HEK293 (cell line): ENCODE results near the gene SBF1.

Source experiments
- CTCF ChIA-PET: fragments of 350-600 bp; formaldehyde crosslinking; extraction: SDS; loops from one replicate; lab custom pipeline; 2021; ENCODE audit warnings: antibody characterized with exemption; lab: Yijun Ruan, JAX
- POLR2A ChIA-PET: fragments of 300-600 bp; formaldehyde crosslinking; extraction: SDS; loops from one replicate; lab custom pipeline; 2020; ENCODE audit warnings: antibody characterized with exemption, inconsistent platforms; lab: Yijun Ruan, JAX
- H3K27ac ChIP-seq: fragments of 200-500 bp; sonication (Bioruptor generic); 2 replicates; pipeline ENCODE4 v1.5.1; 2014; ENCODE audit warnings: low read depth, low read length, control low read depth, inconsistent platforms; ENCODE audit errors: extremely low read depth
- H3K36me3 ChIP-seq, 2 experiments: fragments of 200-500 bp in 1 of 2; sonication (Bioruptor generic) in 1 of 2; 1 replicate in 1 of 2; 2 replicates in 1 of 2; pipeline ENCODE4 v1.5.1; 2014 to 2017; ENCODE audit warnings: inconsistent platforms in 2 of 2, low read length in 2 of 2; ENCODE audit not compliant: control insufficient read depth in 2 of 2, insufficient read depth in 1 of 2
- H3K4me1 ChIP-seq: fragments of 200-500 bp; sonication (Bioruptor generic); 2 replicates; pipeline ENCODE4 v1.5.1; 2014; ENCODE audit warnings: mild to moderate bottlenecking, low read length, inconsistent platforms; ENCODE audit not compliant: control insufficient read depth, insufficient read depth
- H3K4me3 ChIP-seq: 2 replicates; pipeline ENCODE4 v1.5.1; 2011; ENCODE audit warnings: low read depth, mild to moderate bottlenecking, control low read depth, low read length, moderate library complexity
- H3K9me3 ChIP-seq: fragments of 200-500 bp; sonication (Bioruptor generic); 2 replicates; pipeline ENCODE4 v1.5.1; 2014; ENCODE audit warnings: low read depth, low read length, inconsistent platforms; ENCODE audit not compliant: control insufficient read depth, insufficient read depth
- EGR2 ChIP-seq: fragments of 450-650 bp; formaldehyde crosslinking; IDR thresholded peaks from 2 replicates; pipeline ENCODE4 v1.5.1; 2016; ENCODE audit warnings: low read depth, missing biosample characterization, missing genetic modification characterization
- IKZF3 ChIP-seq: fragments of 450-650 bp; IDR thresholded peaks from 2 replicates; pipeline ENCODE4 v1.5.0; 2018; ENCODE audit warnings: missing biosample characterization, mild to moderate bottlenecking, missing genetic modification characterization, moderate library complexity
- KLF8 ChIP-seq: fragments of 450-650 bp; formaldehyde crosslinking; IDR thresholded peaks from 2 replicates; pipeline ENCODE4 v1.5.1; 2016; ENCODE audit warnings: missing biosample characterization, missing genetic modification characterization
- MZF1 ChIP-seq: fragments of 450-650 bp; formaldehyde crosslinking; IDR thresholded peaks from 2 replicates; pipeline ENCODE4 v1.5.1; 2017; ENCODE audit warnings: missing biosample characterization, missing genetic modification characterization, borderline replicate concordance
- ZBTB21 ChIP-seq: fragments of 450-650 bp; formaldehyde crosslinking; IDR thresholded peaks from 2 replicates; pipeline ENCODE4 v1.5.1; 2017; ENCODE audit warnings: missing biosample characterization, missing genetic modification characterization
- ZBTB7A ChIP-seq: fragments of 450-650 bp; formaldehyde crosslinking; IDR thresholded peaks from 2 replicates; pipeline ENCODE4 v1.5.1; 2016; ENCODE audit warnings: low read depth, missing biosample characterization, missing genetic modification characterization
- ZBTB8A ChIP-seq: fragments of 450-650 bp; formaldehyde crosslinking; IDR thresholded peaks from 2 replicates; pipeline ENCODE4 v1.5.1; 2016; ENCODE audit warnings: missing biosample characterization, missing genetic modification characterization
- ZFHX2 ChIP-seq: fragments of 450-650 bp; formaldehyde crosslinking; conservative IDR thresholded peaks from 2 replicates; pipeline ENCODE4 v1.5.1; 2016; ENCODE audit warnings: missing biosample characterization, missing genetic modification characterization
- ZFP3 ChIP-seq: fragments of 450-650 bp; formaldehyde crosslinking; IDR thresholded peaks from 2 replicates; pipeline ENCODE4 v1.5.1; 2016; ENCODE audit warnings: low read depth, missing biosample characterization, missing genetic modification characterization
- ZNF133 ChIP-seq: fragments of 450-650 bp; formaldehyde crosslinking; IDR thresholded peaks from 2 replicates; pipeline ENCODE4 v1.5.1; 2016; ENCODE audit warnings: missing biosample characterization, missing genetic modification characterization
- ZNF175 ChIP-seq: fragments of 450-650 bp; formaldehyde crosslinking; IDR thresholded peaks from 2 replicates; pipeline ENCODE4 v1.5.1; 2016; ENCODE audit warnings: missing biosample characterization, missing genetic modification characterization
- ZNF214 ChIP-seq: fragments of 450-650 bp; formaldehyde crosslinking; IDR thresholded peaks from 2 replicates; pipeline ENCODE4 v1.5.1; 2017; ENCODE audit warnings: missing biosample characterization, mild to moderate bottlenecking, missing genetic modification characterization, borderline replicate concordance
- ZNF24 ChIP-seq: fragments of 450-650 bp; formaldehyde crosslinking; IDR thresholded peaks from 2 replicates; pipeline ENCODE4 v1.5.1; 2016; ENCODE audit warnings: missing biosample characterization, missing genetic modification characterization
- ZNF37A ChIP-seq: fragments of 450-650 bp; IDR thresholded peaks from 2 replicates; pipeline ENCODE4 v1.5.1; 2018; ENCODE audit warnings: missing biosample characterization, missing genetic modification characterization
- ZNF549 ChIP-seq: fragments of 450-650 bp; IDR thresholded peaks from 2 replicates; pipeline ENCODE4 v1.5.1; 2018; ENCODE audit warnings: missing biosample characterization, missing genetic modification characterization, mild to moderate bottlenecking, inconsistent platforms, moderate library complexity
- ZNF626 ChIP-seq: fragments of 450-650 bp; sonication (Bioruptor Pico); formaldehyde crosslinking; IDR thresholded peaks from 2 replicates; pipeline ENCODE4 v1.5.1; 2018; ENCODE audit warnings: missing biosample characterization, missing genetic modification characterization, inconsistent platforms
- ZNF654 ChIP-seq: fragments of 450-650 bp; formaldehyde crosslinking; IDR thresholded peaks from 2 replicates; pipeline ENCODE4 v1.5.1; 2016; ENCODE audit warnings: low read depth, missing biosample characterization, missing genetic modification characterization
- ZNF707 ChIP-seq: fragments of 450-650 bp; formaldehyde crosslinking; IDR thresholded peaks from 2 replicates; pipeline ENCODE4 v1.5.1; 2016; ENCODE audit warnings: missing biosample characterization, missing genetic modification characterization
- ZNF76 ChIP-seq: fragments of 450-650 bp; formaldehyde crosslinking; IDR thresholded peaks from 2 replicates; pipeline ENCODE4; 2016; ENCODE audit warnings: low read depth, missing biosample characterization, missing genetic modification characterization, borderline replicate concordance
- TF ChIP-seq, protein P1 (sequence below): fragments of 450-650 bp; formaldehyde crosslinking; IDR thresholded peaks from 2 replicates; pipeline ENCODE4 v1.5.1; 2016; ENCODE audit warnings: missing biosample characterization, missing genetic modification characterization
- TF ChIP-seq, protein P2 (sequence below): fragments of 450-650 bp; IDR thresholded peaks from 2 replicates; pipeline ENCODE4 v1.5.1; 2018; ENCODE audit warnings: missing biosample characterization, missing genetic modification characterization
- TF ChIP-seq, protein P3 (sequence below): fragments of 450-650 bp; formaldehyde crosslinking; IDR thresholded peaks from 2 replicates; pipeline ENCODE4 v1.5.1; 2016; ENCODE audit warnings: missing biosample characterization, missing genetic modification characterization, low read depth
- TF ChIP-seq, protein P4 (sequence below): fragments of 450-650 bp; formaldehyde crosslinking; IDR thresholded peaks from 2 replicates; pipeline ENCODE4 v1.5.1; 2016; ENCODE audit warnings: missing biosample characterization, missing genetic modification characterization
- TF ChIP-seq, protein P5 (sequence below): fragments of 450-650 bp; formaldehyde crosslinking; IDR thresholded peaks from 2 replicates; pipeline ENCODE4 v1.5.1; 2016; ENCODE audit warnings: missing biosample characterization, missing genetic modification characterization, borderline replicate concordance

Gene SBF1

DNA sequence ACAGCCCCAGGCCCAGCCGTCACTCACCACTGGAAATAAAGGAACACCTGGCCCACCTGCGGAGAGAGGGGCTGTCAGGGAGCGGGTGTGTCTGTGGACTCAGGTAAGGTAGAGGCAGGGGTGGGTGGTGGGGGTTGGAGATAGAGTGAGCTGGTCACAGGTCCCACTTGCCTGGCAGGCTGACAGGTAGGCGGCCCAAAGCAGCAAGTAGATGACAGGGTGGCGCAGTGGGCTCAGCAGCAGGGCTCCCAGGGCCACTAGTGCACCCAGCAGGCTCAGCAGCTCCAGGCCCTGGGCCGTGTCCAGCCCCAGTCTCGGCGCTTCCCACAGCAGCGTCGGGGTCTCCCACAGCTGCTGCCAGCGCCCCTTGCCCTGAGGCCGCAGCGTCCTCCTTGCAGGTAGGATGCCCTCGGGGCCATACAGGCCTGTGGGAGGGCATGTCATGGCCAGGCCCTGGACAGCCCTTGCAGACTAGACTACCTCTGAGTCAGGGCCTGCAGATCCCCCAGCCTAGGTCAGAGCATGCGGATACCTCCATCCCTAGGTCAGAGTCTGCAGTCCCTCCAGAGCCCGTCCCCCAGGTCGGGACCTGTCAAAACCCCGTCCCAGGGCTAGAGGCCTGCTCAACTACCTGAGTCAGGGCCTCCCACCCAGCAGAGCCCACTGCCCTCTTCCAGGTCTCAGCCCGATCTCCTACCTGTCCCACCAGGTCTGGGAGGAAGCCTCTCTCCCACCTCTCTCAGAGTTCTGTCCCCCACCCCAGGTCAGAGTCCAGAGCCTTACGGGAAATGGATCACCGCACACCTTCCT is 32.0 kb upstream of the SBF1 start:
- Histone ChIP-seq H3K27ac (peak overlapping the region; percentile 94), H3K4me1 (peaks cover 8% of the 10 kb centered on the region), H3K4me3 (peak overlapping the region; percentile 63), H3K9me3 (no peaks in the 10 kb centered on the region), H3K36me3 (peaks cover 0 to 41% of the 10 kb centered on the region in 2 experiments; a peak in 2 of 3 replicates)
- POLR2A ChIA-PET = interaction anchor here (0.6 to 6.0 kb wide), 5 partner anchors 8 to 56 kb away, joined by 3 to 189 read pairs (median 7); partner anchors contain the start of genes SCO2 and SYCE3
- CTCF ChIA-PET = interaction anchor here (0.5 to 1.6 kb wide), 2 partner anchors 9 to 11 kb away, joined by 3 to 13 read pairs; no protein-coding TSS in a partner anchor
- TF ChIP-seq ZNF37A (tag by site-specific recombination) (no peak), EGR2 (tag by site-specific recombination) (peak; percentile 78), MZF1 (tag by site-specific recombination) (no peak), ZNF654 (tag by site-specific recombination) (no peak), ZNF214 (tag by site-specific recombination) (no peak), ZNF76 (tag by site-specific recombination) (peak; percentile 39; the same call in 1 of the 2 replicates), ZNF24 (no peak), ZBTB7A (no peak), ZNF626 (tag by site-specific recombination) (no peak), ZNF133 (tag by site-specific recombination) (no peak), ZNF707 (tag by site-specific recombination) (no peak), ZFP3 (no peak), ZNF175 (tag by site-specific recombination) (no peak), ZBTB21 (no peak), KLF8 (tag by site-specific recombination) (0 out of 2 replicates have a peak, but pooled peaks have one; percentile 28), ZNF549 (tag by site-specific recombination) (no peak), IKZF3 (tag by site-specific recombination) (no peak), ZBTB8A (tag by site-specific recombination) (peak; percentile 31; the same call in 1 of the 2 replicates), ZFHX2 (tag by site-specific recombination) (peak; percentile 61)
- TF ChIP-seq, protein P1, sequence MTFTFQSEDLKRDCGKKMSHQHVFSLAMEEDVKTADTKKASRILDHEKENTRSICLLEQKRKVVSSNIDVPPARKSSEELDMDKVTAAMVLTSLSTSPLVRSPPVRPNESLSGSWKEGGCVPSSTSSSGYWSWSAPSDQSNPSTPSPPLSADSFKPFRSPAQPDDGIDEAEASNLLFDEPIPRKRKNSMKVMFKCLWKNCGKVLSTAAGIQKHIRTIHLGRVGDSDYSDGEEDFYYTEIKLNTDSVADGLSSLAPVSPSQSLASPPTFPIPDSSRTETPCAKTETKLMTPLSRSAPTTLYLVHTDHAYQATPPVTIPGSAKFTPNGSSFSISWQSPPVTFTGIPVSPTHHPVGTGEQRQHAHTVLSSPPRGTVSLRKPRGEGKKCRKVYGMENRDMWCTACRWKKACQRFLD (tag by site-specific recombination) = peak; percentile 33; the same call in 1 of the 2 replicates
- TF ChIP-seq, protein P2, sequence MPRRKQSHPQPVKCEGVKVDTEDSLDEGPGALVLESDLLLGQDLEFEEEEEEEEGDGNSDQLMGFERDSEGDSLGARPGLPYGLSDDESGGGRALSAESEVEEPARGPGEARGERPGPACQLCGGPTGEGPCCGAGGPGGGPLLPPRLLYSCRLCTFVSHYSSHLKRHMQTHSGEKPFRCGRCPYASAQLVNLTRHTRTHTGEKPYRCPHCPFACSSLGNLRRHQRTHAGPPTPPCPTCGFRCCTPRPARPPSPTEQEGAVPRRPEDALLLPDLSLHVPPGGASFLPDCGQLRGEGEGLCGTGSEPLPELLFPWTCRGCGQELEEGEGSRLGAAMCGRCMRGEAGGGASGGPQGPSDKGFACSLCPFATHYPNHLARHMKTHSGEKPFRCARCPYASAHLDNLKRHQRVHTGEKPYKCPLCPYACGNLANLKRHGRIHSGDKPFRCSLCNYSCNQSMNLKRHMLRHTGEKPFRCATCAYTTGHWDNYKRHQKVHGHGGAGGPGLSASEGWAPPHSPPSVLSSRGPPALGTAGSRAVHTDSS = no peak
- TF ChIP-seq, protein P3, sequence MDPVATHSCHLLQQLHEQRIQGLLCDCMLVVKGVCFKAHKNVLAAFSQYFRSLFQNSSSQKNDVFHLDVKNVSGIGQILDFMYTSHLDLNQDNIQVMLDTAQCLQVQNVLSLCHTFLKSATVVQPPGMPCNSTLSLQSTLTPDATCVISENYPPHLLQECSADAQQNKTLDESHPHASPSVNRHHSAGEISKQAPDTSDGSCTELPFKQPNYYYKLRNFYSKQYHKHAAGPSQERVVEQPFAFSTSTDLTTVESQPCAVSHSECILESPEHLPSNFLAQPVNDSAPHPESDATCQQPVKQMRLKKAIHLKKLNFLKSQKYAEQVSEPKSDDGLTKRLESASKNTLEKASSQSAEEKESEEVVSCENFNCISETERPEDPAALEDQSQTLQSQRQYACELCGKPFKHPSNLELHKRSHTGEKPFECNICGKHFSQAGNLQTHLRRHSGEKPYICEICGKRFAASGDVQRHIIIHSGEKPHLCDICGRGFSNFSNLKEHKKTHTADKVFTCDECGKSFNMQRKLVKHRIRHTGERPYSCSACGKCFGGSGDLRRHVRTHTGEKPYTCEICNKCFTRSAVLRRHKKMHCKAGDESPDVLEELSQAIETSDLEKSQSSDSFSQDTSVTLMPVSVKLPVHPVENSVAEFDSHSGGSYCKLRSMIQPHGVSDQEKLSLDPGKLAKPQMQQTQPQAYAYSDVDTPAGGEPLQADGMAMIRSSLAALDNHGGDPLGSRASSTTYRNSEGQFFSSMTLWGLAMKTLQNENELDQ = no peak
- TF ChIP-seq, protein P4, sequence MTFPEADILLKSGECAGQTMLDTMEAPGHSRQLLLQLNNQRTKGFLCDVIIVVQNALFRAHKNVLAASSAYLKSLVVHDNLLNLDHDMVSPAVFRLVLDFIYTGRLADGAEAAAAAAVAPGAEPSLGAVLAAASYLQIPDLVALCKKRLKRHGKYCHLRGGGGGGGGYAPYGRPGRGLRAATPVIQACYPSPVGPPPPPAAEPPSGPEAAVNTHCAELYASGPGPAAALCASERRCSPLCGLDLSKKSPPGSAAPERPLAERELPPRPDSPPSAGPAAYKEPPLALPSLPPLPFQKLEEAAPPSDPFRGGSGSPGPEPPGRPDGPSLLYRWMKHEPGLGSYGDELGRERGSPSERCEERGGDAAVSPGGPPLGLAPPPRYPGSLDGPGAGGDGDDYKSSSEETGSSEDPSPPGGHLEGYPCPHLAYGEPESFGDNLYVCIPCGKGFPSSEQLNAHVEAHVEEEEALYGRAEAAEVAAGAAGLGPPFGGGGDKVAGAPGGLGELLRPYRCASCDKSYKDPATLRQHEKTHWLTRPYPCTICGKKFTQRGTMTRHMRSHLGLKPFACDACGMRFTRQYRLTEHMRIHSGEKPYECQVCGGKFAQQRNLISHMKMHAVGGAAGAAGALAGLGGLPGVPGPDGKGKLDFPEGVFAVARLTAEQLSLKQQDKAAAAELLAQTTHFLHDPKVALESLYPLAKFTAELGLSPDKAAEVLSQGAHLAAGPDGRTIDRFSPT = peak; percentile 30; the same call in 1 of the 2 replicates
- TF ChIP-seq, protein P5, sequence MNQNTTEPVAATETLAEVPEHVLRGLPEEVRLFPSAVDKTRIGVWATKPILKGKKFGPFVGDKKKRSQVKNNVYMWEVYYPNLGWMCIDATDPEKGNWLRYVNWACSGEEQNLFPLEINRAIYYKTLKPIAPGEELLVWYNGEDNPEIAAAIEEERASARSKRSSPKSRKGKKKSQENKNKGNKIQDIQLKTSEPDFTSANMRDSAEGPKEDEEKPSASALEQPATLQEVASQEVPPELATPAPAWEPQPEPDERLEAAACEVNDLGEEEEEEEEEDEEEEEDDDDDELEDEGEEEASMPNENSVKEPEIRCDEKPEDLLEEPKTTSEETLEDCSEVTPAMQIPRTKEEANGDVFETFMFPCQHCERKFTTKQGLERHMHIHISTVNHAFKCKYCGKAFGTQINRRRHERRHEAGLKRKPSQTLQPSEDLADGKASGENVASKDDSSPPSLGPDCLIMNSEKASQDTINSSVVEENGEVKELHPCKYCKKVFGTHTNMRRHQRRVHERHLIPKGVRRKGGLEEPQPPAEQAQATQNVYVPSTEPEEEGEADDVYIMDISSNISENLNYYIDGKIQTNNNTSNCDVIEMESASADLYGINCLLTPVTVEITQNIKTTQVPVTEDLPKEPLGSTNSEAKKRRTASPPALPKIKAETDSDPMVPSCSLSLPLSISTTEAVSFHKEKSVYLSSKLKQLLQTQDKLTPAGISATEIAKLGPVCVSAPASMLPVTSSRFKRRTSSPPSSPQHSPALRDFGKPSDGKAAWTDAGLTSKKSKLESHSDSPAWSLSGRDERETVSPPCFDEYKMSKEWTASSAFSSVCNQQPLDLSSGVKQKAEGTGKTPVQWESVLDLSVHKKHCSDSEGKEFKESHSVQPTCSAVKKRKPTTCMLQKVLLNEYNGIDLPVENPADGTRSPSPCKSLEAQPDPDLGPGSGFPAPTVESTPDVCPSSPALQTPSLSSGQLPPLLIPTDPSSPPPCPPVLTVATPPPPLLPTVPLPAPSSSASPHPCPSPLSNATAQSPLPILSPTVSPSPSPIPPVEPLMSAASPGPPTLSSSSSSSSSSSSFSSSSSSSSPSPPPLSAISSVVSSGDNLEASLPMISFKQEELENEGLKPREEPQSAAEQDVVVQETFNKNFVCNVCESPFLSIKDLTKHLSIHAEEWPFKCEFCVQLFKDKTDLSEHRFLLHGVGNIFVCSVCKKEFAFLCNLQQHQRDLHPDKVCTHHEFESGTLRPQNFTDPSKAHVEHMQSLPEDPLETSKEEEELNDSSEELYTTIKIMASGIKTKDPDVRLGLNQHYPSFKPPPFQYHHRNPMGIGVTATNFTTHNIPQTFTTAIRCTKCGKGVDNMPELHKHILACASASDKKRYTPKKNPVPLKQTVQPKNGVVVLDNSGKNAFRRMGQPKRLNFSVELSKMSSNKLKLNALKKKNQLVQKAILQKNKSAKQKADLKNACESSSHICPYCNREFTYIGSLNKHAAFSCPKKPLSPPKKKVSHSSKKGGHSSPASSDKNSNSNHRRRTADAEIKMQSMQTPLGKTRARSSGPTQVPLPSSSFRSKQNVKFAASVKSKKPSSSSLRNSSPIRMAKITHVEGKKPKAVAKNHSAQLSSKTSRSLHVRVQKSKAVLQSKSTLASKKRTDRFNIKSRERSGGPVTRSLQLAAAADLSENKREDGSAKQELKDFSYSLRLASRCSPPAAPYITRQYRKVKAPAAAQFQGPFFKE (tag by site-specific recombination) = no peak
